ENCODE data around the gene CLCN3.
"Not testable (repeated sequence)": the region's sequence is repeated elsewhere in the genome, so short reads cannot be mapped to it uniquely, and the experiment has no call there.

CLCN3 gene

DNA sequence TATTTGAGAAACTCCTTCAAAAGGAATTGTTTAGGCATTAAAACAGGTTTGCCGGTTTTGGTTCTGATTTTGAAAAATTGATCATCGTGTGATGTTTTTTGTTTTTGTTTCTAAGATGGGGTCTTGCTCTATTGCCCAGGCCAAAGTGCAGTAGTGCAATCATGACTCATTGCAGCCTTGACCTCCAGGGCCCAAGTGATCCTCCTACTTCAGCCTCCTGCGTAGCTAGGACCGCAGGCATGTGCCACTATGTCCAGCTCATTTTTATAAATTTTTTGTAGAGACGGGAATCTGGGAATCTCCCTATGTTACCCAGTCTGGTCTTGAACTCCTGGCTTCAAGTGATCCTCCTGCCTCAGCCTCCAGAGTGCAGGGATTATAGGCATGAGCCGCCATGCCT lies 35.0 kb downstream of the CLCN3 start:
- DNase-seq (ENCODE audit: low read depth in 2 of 2) = no peak

DNA sequence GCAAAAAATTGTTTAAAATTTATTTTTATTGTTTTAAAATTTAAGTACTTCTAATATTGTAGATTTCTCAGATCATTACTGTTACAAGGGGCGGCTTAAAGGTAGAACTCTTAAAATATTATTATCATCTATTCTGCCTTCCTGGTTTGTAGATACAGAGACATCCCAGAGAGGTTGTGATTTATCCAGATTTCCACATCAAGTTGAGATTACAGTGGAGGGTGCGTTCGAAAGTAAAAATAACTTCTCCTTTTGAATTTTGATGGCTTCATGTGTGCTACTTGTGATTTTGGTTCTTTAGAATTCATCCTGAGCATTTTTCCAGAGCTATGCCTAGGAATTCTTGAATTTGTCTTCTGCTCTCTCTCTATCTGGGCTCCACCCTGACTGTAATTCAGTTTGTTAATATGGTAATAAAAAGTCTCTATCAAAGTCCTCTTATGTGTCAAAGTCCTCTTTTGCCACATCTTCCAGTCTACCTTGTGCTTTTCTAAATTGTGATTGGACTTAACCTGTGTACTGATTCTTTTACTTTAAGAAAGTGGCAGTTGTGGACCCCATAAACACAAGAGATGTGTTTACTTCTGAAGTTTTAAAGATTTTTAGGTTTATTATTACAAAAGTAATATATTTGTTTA lies 37.2 kb downstream of the CLCN3 start:
- no peak for DNase-seq (ENCODE audit: low read depth in 2 of 2)

DNA sequence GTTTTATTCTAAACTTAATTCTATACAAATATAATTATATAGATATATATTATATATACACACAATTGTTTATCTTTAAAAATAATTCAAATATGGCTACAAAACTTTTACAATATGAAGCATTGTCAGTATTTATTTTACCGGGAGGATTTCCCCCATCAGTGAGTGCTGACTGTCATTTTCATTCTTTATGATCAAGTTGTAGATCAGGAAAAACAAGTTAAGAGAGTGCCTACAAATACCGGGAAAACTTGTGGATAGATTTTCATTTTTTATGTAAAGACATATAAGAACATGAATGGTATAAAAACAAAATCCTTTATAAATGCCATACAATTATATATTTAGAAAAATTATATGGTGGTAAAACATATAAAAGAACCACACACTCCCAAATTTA lies 37.8 kb downstream of the CLCN3 start:
- no peak for DNase-seq (ENCODE audit: low read depth in 2 of 2)

DNA sequence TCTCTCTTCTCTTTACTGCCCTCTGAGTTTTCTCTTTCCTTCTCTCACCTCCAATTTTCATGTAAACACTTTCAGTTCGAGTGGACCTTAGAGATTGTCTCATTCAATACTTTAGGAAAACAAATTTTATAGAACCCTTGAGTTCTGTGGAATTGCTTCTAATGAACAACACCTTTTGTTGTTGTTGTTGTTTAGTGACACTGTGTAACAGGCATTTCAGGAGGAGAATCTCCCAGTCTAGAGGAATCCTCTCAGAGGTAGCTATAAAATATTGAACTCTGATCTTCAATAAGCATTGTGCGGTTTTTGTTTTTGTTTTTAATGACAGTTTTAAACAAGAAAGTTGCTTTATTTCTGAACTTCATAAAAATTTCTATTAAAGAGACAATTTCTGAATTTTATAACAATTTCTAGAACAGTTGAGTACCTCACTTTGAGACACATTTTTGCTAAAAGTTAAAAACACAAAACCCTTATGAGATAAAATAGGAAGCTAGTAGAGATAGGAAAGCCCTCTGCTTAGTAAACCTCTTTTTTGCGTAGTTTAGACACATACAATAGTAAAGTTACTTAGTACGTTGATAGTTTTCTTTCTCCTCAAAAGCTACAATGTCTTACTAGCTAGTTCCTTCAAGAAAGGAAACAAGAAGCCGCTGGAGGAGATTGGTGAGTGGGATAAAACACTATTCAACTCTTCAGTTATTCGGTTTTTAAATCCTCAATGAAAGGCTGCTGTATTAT lies 38.8 kb downstream of the CLCN3 start:
- no peak for DNase-seq (ENCODE audit: low read depth in 2 of 2)

DNA sequence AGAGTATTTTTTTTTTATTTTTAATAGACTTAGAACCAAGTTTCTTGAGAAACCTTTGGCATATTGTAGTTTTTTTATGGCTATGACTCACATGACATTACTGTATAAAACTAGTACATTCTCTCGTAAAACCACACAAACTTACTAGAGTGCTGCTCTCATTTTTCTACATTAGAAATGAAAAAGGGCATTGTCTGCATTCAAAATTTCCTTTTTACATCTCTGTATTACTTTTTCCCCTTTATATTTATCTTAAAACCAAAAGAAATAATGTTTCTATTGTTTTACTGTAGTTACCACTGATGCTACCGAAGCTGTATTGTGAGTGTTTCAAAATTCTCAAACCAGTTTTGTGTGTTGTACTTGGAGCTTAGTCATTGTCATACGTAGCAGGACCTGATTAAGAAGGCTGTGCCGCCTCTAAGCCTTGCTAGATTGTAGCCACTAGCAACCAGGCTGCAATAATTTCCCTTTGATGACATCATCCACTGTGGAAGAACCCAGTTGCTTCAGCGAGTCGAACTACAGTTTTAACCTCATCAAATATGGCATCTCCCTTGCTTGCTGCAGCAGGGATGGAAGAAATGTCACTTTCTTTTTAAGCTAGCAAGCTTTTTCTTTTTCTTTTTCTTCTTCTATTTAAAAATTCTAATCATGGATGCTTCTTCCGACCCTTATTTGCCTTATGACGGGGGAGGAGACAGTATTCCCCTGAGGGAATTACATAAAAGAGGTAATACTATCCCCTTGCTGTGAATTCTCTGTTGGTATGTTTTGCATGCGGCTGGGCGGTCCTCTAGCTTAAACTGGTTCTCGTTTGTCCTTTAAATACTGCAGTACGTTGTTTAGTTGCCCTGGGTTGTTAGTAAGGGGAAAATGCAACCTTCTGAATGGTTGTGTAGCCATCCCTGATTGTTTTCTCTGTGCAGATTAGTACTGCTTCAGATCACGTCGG lies 39.6 kb downstream of the CLCN3 start:
- peak; percentile 19 to 43 for DNase-seq (ENCODE audit: low read depth in 2 of 2)

DNA sequence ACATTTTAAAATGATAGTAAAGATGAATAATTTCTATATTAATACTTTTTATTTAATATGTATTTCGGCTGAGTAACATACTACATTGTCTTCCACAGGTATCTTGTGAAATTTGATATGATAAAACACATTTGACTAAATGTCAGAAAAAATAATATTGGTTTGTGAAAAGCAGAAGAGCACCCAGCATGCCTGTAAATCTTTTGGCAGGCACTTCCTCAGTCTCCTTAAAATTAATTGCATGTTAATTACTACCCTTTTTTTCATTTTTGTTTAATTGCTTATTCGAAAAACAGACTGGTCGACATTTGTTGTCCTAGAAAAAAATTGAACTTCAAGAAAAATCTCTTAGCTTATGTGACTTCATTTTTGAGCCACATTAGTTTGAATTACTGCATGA lies 40.6 kb downstream of the CLCN3 start:
- DNase-seq (ENCODE audit: low read depth in 2 of 2) = no peak

DNA sequence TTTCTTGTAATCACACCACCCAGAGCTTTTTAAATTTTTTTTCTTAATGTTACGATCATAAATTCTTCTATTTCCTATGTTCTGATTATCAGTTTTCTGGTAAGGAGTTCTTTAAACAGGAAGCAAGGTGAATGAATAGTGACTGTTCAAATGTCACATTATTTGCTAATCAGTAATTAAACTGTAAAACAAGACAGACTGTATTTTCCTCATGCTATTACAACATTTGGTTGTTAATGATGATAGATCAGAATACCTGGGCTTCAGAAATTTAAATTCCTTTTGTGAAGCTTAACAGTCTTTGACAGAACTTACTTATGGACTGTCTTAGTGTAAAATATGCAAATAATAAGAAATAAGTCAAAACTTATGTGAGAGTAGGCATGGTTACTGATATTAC lies 41.4 kb downstream of the CLCN3 start:
- no peak for DNase-seq (ENCODE audit: low read depth in 2 of 2)

DNA sequence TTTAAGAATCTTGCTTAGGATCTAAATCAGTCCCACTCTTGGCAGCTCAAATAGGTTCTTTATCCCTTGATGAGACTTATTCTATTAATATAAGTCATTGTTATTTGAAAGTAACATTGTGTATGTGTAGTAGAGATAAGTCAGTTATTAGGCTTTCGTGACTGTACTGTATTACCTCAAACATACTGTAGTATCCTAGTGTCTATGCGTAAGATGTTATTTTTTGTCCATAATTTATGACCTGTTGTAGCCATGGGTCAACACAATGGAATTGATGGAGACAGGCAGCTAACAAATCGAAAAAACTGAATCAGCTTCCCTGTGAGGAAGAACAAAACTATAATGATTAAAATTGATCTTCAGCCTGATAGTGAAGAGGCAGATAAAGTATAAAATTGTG lies 41.8 kb downstream of the CLCN3 start:
- DNase-seq (ENCODE audit: low read depth in 2 of 2) = no peak

DNA sequence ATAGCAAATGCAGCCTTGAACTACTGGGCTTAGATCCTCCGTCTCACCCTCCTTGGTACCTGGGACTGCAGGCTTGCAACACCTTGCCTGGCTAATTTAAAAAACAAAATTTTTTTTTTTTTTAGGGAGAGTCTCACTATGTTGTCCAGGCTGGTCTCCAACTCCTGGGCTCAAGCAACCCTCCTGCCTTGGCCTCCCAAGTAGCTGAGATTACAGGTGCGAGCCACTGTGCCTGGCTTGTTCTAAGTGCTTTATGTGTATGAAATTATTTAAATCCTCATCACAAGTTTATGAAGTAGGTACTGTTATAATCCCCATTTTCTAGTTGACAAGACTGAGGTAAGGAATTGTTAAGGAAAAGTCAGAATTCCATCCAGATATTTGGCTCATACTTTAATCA lies 43.0 kb downstream of the CLCN3 start:
- no peak for DNase-seq (ENCODE audit: low read depth in 2 of 2)

DNA sequence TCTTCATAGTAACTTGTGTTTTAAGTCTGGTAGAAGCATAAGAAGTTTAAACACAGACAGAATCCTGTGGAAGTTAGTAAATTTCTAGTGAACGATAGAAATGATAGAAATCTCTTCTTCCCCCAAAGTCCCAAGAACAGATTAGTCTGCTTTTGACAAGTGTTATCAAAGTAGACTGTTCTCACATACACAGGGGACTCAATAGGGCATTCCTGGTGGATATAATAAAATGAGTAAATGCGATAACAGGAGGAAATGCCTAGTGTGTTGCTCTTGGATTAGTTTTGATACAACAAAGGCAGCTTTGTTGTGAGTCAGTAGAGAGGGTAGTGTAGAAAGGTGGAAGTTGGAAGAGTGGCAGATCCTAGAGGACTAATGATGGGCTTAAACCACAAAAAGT lies 43.5 kb downstream of the CLCN3 start:
- no peak for DNase-seq (ENCODE audit: low read depth in 2 of 2)

DNA sequence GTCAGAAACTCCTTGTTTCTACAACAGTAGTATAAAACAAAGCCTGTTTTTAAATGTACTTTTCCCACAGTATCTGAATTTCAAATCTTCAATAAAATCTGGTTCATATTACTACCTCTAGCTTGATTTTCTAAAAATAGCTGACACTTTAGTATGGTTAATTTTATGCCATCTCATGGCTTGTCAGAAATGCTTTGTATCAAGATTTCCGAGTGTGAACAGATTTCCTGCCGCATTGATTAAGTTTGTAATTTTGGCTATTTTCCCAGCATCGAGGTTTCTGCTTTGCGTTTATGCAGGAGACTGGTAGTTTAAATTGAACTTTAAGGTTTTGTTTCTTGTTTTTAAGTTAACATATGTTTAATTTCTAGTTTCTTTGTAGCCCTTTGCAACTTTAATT lies 44.2 kb downstream of the CLCN3 start:
- DNase-seq (ENCODE audit: low read depth in 2 of 2) = no peak

DNA sequence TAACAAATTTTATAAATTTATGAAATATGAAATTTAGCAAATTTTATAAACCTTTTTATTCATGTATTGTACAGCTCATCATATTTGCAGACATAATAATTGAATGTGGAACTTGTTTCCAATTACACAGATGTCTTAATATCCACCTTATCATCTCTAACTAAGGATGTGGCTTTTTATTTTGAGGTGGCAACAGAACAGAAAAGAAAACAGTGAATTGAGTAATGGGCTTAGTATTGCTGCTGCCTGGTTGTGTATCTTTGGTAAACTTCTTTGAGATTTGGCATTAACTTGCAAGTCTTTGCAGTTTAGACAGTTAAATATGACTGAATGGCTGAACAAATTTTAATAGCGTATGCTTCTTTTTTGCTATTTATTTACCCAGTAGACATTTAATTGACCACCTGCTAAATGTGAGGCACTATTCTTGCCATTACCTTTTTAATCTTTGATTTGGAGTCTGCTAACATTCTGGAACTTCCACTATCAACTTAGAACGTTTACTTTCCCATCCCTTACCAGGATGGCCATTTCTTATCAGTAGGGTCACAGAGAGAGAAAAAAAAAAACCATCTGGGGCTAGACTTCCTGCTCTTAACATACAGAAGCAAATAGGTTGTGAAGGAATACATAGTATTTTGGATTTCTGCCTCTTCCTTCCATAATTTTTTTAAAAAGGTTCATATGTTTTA lies 44.8 kb downstream of the CLCN3 start:
- no peak for DNase-seq (ENCODE audit: low read depth in 2 of 2)

DNA sequence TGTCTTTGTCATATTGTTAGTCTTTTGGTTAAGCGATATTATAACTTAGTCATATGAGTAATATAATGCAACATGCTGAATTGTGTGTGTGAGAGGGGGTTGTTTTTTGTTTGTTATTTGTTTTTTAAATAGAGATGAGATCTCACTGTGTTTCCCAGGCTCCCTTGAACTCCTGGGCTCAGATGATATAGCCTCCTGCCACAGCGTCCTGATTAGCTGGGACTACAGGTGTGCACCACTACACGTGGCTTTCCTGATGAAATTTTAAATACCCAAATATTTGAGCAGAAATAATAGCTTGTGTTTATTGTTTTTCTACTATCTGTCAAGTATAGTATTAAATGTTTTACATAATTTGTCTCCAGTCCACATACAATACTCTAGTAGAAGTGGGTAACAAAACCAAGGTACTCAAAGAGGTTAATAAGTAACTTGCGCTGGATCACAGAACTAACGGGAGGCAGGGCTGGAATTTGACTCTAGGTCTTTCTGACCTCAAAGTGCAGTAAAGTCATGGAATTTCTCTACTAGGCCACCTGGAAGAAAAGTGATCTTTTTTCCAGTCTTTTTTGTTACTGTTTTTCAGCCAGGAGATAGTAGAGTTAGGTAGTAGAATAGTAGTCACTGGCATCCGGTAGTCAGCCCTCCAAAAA lies 47.8 kb downstream of the CLCN3 start:
- DNase-seq (ENCODE audit: low read depth in 2 of 2) = no peak

DNA sequence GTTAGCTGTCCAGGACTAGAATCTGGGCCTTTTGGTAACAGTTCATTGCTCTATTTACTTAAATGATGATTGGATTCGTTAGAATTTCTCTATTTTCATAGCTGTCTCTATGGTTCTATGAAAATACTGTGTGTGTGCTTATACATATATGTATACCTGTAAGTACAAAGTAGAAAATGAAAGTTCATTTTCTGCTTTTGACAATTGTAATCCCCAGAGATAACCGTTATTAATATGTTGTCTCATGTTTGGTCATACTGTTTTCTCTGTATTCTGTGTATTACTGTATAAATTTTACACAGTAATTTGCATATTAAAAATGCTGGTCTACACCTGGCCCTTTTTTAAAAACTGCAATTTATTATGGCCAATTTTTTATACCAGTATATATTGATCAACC lies 55.4 kb downstream of the CLCN3 start:
- no peak for DNase-seq (ENCODE audit: low read depth in 2 of 2)

DNA sequence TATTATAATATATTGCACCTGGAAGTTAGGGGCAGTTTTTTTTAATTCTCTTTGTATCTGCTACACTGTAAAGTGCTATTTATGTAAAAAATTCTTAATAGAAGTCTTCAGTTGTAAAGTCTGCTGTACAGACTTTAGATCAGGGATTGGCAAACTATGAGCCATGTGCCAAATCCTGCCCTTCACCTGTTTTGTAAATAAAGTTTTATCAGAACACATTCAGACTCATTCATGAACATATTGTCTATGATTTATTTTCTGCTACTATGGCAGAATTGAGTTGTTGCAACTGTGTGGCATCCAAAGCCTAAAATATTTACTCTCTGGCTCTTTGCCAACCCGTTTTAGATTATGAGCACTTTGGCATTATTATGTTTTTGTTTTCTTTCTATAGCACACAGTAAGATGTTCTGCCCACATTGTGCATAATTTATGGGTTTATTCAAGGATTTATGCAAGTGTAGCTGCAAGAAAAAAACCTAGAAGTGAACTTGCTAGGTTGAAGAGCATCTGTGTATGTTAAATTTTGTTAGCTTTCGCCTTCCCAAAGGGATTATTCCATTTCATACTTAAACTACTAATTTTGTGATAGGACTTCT lies 56.9 kb downstream of the CLCN3 start:
- DNase-seq (ENCODE audit: low read depth in 2 of 2) = no peak

DNA sequence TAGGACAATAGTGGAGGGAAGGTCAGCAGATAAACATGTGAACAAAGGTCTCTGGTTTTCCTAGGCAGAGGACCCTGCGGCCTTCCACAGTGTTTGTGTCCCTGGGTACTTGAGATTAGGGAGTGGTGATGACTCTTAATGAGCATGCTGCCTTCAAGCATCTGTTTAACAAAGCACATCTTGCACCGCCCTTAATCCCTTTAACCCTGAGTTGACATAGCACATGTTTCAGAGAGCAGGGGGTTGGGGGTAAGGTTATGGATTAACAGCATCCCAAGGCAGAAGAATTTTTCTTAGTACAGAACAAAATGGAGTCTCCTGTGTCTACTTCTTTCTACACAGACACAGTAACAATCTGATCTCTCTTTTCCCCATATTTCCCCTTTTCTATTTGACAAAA lies 58.1 kb downstream of the CLCN3 start:
- DNase-seq (ENCODE audit: low read depth in 2 of 2) = not testable (repeated sequence)

DNA sequence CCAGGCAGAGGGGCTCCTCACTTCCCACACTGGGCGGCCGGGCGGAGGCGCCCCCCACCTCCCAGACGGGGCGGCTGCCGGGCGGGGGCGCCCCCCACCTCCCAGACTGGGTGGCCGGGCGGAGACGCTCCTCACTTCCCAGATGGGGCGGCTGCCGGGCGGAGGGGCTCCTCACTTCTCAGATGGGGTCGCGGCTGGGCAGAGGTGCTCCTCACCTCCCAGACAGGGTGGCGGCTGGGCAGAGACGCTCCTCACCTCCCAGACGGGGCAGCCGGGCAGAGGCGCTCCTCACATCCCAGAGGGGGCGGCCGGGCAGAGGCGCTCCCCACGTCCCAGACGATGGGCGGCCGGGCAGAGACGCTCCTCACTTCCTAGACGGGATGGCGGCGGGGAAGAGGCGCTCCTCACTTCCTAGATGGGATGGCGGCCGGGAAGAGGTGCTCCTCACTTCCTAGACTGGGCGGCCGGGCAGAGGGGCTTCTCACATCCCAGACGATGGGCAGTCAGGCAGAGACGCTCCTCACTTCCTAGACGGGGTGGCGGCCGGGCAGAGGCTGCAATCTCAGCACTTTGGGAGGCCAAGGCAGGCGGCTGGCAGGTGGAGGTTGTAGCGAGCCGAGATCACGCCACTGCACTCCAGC lies 58.7 kb downstream of the CLCN3 start:
- not testable (repeated sequence) for DNase-seq (ENCODE audit: low read depth in 2 of 2)

DNA sequence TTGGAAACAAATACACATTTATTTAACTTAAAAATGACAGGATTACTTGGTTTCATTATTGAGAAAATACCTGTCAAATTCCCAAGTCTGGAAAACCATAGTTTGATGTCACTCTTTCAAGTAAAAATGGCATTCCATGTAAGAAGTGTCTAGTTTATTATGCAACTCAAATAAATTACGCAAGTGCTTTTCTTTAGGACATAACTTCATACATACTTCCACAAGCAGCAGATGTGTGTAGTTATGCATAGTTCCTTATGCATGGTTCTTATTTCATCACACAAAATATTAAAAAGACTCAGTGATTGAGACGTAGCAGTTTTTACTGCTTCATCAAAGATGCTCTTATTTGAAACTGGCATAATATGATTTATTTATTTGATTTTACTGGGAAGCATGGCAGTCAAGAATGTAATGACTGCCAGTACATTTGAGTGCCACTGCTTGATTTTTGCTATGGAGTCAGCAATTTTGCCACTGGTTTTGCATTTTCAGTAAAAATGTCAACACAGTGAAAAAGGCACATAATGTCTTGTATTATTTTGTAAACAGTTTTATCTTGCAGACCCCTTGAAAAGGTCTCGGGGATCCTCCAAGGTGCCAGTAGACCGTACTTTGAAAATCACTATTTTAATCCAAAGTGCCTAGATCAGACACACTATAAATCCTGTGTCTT lies 62.1 kb downstream of the CLCN3 start:
- no peak for DNase-seq (ENCODE audit: low read depth in 2 of 2)

DNA sequence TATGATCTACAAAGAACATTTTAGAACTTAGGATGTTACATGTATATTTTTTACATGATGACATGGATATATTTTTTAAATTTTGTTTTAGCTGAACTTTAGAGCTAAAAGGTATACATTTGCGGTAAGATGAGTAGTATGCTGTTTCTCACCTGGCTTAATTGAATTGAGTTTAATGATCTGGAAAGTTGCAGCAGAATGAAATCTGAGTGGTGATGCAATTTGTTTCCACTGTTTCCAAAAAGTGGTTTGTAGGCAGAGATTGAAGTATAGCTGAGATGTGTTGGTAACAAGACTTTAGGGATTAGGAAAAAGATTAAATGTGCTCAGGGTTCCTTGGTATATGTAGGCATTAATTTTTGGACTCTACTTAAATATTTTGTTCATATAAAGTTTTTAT lies 69.3 kb downstream of the CLCN3 start:
- DNase-seq (ENCODE audit: low read depth in 2 of 2) = no peak

DNA sequence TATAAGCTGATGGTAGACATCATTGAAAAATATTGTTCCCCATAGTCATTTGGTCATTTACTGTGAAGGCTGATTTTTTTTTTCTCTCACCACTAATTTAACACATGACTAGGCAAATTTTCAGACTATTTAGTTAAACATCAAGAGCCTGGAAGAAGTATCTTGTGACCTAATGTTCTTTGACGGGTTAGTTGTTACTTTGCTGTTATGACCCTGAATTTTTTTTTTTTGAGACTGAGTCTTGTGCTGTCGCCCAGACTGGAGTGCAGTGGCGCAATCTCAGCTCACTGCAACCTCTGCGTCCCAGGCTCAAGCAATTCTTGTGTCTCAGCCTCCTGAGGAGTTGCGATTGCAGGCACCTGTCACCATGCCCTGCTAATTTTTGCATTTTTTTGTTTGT lies 70.4 kb downstream of the CLCN3 start:
- no peak for DNase-seq (ENCODE audit: low read depth in 2 of 2)

Data from stimulated activated CD8-positive, alpha-beta memory T cell treated with anti-CD3 and anti-CD28 coated beads, Interleukin-2, amount 100 ng/mL, for 48 hours (primary cell).